Hepatocyte (in vitro differentiated cells): Measurements from ENCODE around the gene ADGRG4. TPM values are rescaled to one million over a fixed set of nuclear protein-coding genes. Genes with fewer than 3 reads are reported as not detected.

ENCODE experiments used
- DNase-seq: peaks from one replicate; pipeline ENCODE4 v3.0.0-alpha.2; 2016; ENCODE audit warnings: low spot score
- H2AFZ ChIP-seq: fragments of 200-600 bp; sonication (generic); 2 replicates; pipeline ENCODE4 v1.6.0; 2016; ENCODE audit warnings: antibody characterized with exemption, mild to moderate bottlenecking
- H3K27ac ChIP-seq: fragments of 200-600 bp; sonication (generic); 2 replicates; pipeline ENCODE4 v1.5.1; 2016; ENCODE audit warnings: mild to moderate bottlenecking
- H3K27me3 ChIP-seq: fragments of 200-600 bp; sonication (generic); 2 replicates; pipeline ENCODE4 v1.6.1; 2016
- H3K36me3 ChIP-seq: fragments of 200-600 bp; sonication (generic); replicated peaks from 2 replicates; pipeline ENCODE4 v1.5.1; 2016; ENCODE audit warnings: low read depth; ENCODE audit not compliant: insufficient read depth
- H3K4me1 ChIP-seq: fragments of 200-600 bp; sonication (generic); 2 replicates; pipeline ENCODE4 v1.5.1; 2016; ENCODE audit warnings: mild to moderate bottlenecking, moderate library complexity; ENCODE audit not compliant: insufficient read depth
- H3K4me2 ChIP-seq: fragments of 200-600 bp; sonication (generic); 2 replicates; pipeline ENCODE4 v1.6.0; 2016
- H3K4me3 ChIP-seq: fragments of 200-600 bp; sonication (generic); 2 replicates; pipeline ENCODE4 v1.5.1; 2016; ENCODE audit warnings: mild to moderate bottlenecking
- H3K79me2 ChIP-seq: fragments of 200-600 bp; sonication (generic); 2 replicates; pipeline ENCODE4 v1.6.0; 2017; ENCODE audit warnings: mild to moderate bottlenecking
- H3K9me2 ChIP-seq: fragments of 200-600 bp; sonication (generic); replicated peaks from 2 replicates; pipeline ENCODE4 v1.6.0; 2017; ENCODE audit warnings: mild to moderate bottlenecking; ENCODE audit not compliant: insufficient read depth
- H3K9me3 ChIP-seq: fragments of 200-600 bp; sonication (generic); 2 replicates; pipeline ENCODE4 v1.5.1; 2016; ENCODE audit warnings: low read depth, mild to moderate bottlenecking
- H4K20me1 ChIP-seq: fragments of 200-600 bp; sonication (generic); 2 replicates; pipeline ENCODE4 v1.6.0; 2016; ENCODE audit warnings: mild to moderate bottlenecking; ENCODE audit not compliant: insufficient read depth, poor library complexity, severe bottlenecking
- EZH2 ChIP-seq: fragments of 200-600 bp; sonication (generic); IDR thresholded peaks from 2 replicates; pipeline ENCODE4 v1.6.1; 2016; ENCODE audit warnings: antibody characterized with exemption, mild to moderate bottlenecking, borderline replicate concordance
- EZH2phosphoT487 ChIP-seq: fragments of 200-600 bp; sonication (generic); IDR thresholded peaks from one replicate; pipeline ENCODE4 v1.6.1; 2018; ENCODE audit warnings: antibody characterized with exemption, mild to moderate bottlenecking, low read depth, moderate library complexity; ENCODE audit not compliant: unreplicated experiment, severe bottlenecking
- WGBS: methylation state at CpG from one replicate; pipeline ENCODE4 v1.1.6; 2016; ENCODE audit warnings: low lambda C conversion rate; ENCODE audit errors: missing lambda C conversion rate; 5-methylcytosine and 5-hydroxymethylcytosine counted together
- polyA plus RNA-seq: library from polyadenylated mRNA; unstranded; fragments of >200 nt; fragmentation: Nextera tagmentation; extraction: Ambion mirVana; gene quantifications from 2 replicates; pipeline ENCODE4 v1.2.1, GENCODE V29; 2016
- total RNA-seq: library from RNA; depleted of rRNA; stranded (reverse); fragments of >200 nt; gene quantifications from 2 replicates; pipeline ENCODE4 v1.2.3, GENCODE V29; 2014
- TF ChIP-seq, protein P1 (sequence below): fragments of 200-600 bp; sonication (generic); IDR thresholded peaks from 2 replicates; pipeline ENCODE4 v1.5.1; 2016; ENCODE audit warnings: antibody characterized with exemption, mild to moderate bottlenecking; ENCODE audit not compliant: poor library complexity

ADGRG4 gene
- total and polyA plus RNA-seq, 2 experiments from 2014 or later: 0.27 TPM; not detected in 1

DNA sequence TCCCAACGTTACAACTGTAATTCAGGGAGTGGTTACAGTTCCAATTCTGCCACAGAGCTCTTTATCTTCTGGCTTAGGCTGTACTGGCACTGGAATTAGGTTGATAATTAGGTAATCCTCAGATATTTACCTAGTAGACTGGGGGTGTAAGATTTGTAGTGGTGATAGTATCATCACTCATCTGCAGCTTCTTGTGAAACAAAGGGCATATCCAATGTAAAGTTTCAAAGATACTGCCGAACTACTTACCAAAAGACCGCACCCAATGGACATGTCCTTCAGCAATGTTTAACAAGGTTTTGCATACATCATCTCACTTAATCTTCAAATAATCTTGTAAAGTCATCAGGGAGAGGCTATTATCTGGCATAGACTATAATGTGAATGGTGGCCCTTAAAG is 20.8 kb downstream of the ADGRG4 start:
- TF ChIP-seq EZH2phosphoT487 (no peak), EZH2 (no peak)
- TF ChIP-seq, protein P1, sequence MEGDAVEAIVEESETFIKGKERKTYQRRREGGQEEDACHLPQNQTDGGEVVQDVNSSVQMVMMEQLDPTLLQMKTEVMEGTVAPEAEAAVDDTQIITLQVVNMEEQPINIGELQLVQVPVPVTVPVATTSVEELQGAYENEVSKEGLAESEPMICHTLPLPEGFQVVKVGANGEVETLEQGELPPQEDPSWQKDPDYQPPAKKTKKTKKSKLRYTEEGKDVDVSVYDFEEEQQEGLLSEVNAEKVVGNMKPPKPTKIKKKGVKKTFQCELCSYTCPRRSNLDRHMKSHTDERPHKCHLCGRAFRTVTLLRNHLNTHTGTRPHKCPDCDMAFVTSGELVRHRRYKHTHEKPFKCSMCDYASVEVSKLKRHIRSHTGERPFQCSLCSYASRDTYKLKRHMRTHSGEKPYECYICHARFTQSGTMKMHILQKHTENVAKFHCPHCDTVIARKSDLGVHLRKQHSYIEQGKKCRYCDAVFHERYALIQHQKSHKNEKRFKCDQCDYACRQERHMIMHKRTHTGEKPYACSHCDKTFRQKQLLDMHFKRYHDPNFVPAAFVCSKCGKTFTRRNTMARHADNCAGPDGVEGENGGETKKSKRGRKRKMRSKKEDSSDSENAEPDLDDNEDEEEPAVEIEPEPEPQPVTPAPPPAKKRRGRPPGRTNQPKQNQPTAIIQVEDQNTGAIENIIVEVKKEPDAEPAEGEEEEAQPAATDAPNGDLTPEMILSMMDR: no peak
- Histone ChIP-seq H3K4me3 (no peak overlapping the region), H3K4me1 (no peaks in the 10 kb centered on the region), H2AFZ (no peak overlapping the region), H3K79me2 (no peaks in the 10 kb centered on the region), H3K27me3 (no peaks in the 10 kb centered on the region), H3K27ac (no peak overlapping the region), H3K4me2 (no peak overlapping the region), H3K9me2 (no peaks in the 10 kb centered on the region), H3K36me3 (no peaks in the 10 kb centered on the region), H3K9me3 (no peaks in the 10 kb centered on the region), H4K20me1 (no peaks in the 10 kb centered on the region)
- DNase-seq: no peak
- 58% methylated on average over 3 of the region's 3 CpGs for WGBS

DNA sequence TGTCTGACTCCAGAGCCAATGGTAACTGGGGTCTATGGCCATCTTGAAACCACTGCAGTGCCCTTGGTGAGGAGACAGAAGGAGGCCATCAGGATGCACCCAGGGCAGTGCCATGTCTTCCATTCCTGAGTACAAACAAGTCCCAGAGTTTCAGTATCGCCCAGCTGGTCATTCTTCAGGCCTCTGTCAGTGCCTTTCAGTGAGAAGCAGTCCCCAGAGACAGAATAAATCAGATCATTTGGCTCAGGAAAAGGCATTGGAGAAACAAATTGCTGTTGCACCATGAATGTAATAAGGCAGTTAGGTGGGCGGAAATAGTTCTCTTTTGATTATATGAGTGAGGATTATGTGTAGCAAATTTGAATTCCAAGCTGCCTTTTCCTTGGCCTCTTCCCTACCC is 21.3 kb downstream of the ADGRG4 start:
- H3K27ac ChIP-seq: no peak overlapping the region
- TF ChIP-seq EZH2 (no peak), EZH2phosphoT487 (no peak)
- TF ChIP-seq, protein P1: no peak
- H3K4me3 ChIP-seq: no peak overlapping the region
- no peak overlapping the region for H3K4me2 ChIP-seq
- H2AFZ ChIP-seq: no peak overlapping the region
- no peaks in the 10 kb centered on the region for H3K36me3 ChIP-seq
- WGBS: 67% methylated on average over 2 of the region's 2 CpGs
- H3K79me2 ChIP-seq: no peaks in the 10 kb centered on the region
- H3K4me1 ChIP-seq: no peaks in the 10 kb centered on the region
- DNase-seq: no peak
- H3K9me2 ChIP-seq: no peaks in the 10 kb centered on the region
- H4K20me1 ChIP-seq: no peaks in the 10 kb centered on the region
- H3K27me3 ChIP-seq: no peaks in the 10 kb centered on the region
- H3K9me3 ChIP-seq: no peaks in the 10 kb centered on the region

- 69% methylated on average over 4 of the region's 4 CpGs for WGBS
- H3K4me3 ChIP-seq: no peak overlapping the region
These were observed 24.6 kb downstream of the ADGRG4 start for GRCh38 chrX:136325377-136325776.

GRCh38 chrX:136328933-136329332 is 28.2 kb downstream of the ADGRG4 start:
- Histone ChIP-seq H3K27ac (no peak overlapping the region), H3K27me3 (no peaks in the 10 kb centered on the region), H3K4me1 (no peaks in the 10 kb centered on the region), H4K20me1 (no peaks in the 10 kb centered on the region), H3K9me3 (no peaks in the 10 kb centered on the region), H3K9me2 (no peaks in the 10 kb centered on the region), H3K79me2 (no peaks in the 10 kb centered on the region), H2AFZ (no peak overlapping the region), H3K36me3 (no peaks in the 10 kb centered on the region), H3K4me3 (no peak overlapping the region), H3K4me2 (no peak overlapping the region)
- DNase-seq: no peak
- 58% methylated on average over 2 of the region's 2 CpGs for WGBS
- TF ChIP-seq EZH2 (no peak), EZH2phosphoT487 (no peak)
- TF ChIP-seq, protein P1: no peak

More at GRCh38 chrX:136325377-136325776, 24.6 kb downstream of the ADGRG4 start:
- TF ChIP-seq EZH2: no peak
- TF ChIP-seq EZH2phosphoT487: no peak
- no peaks in the 10 kb centered on the region for H3K4me1 ChIP-seq
- no peaks in the 10 kb centered on the region for H3K27me3 ChIP-seq
- H4K20me1 ChIP-seq: no peaks in the 10 kb centered on the region
- DNase-seq: no peak
- H3K27ac ChIP-seq: no peak overlapping the region
- no peaks in the 10 kb centered on the region for H3K9me3 ChIP-seq
- H2AFZ ChIP-seq: no peak overlapping the region
- H3K79me2 ChIP-seq: no peaks in the 10 kb centered on the region
- no peaks in the 10 kb centered on the region for H3K36me3 ChIP-seq
- no peaks in the 10 kb centered on the region for H3K9me2 ChIP-seq
- H3K4me2 ChIP-seq: no peak overlapping the region
